ENCODE data around the gene ATG10. TPM values are rescaled to one million over a fixed set of nuclear protein-coding genes. Genes with fewer than 3 reads are reported as not detected.

ATG10 gene
- total RNA-seq, 1 donor from 2014 or later, result 6.2 TPM

GRCh38 chr5:82277613-82277986 lies 305.8 kb downstream of the ATG10 start:
- TF ChIP-seq CTCF (IDR thresholded peaks at IDR 0.05; ENCODE audit: unreplicated experiment), result no peak
- peaks cover 26% of the 10 kb centered on the region for H3K36me3 Mint-ChIP-seq (ENCODE audit: low read depth, unreplicated experiment)
- no peaks in the 10 kb centered on the region for H3K9me3 Mint-ChIP-seq (ENCODE audit: unreplicated experiment)
- H3K4me1 Mint-ChIP-seq (ENCODE audit: unreplicated experiment), result peaks cover 7% of the 10 kb centered on the region
- peak overlapping the region; percentile 97 for H3K27ac Mint-ChIP-seq (ENCODE audit: unreplicated experiment)
- peak overlapping the region; percentile 94 for H3K4me3 Mint-ChIP-seq (ENCODE audit: unreplicated experiment)
- peaks cover 9% of the 10 kb centered on the region for H3K27me3 Mint-ChIP-seq (ENCODE audit: unreplicated experiment)
- no peak for DNase-seq (ENCODE audit: low spot score)

GRCh38 chr5:82277987-82278710 lies 306.3 kb downstream of the ATG10 start, which contains the start of gene RPS23:
Gene RPS23 (minus strand): TSS chr5:82278354. CDS start chr5:82278323, 31 bp downstream.
- peak within 1 kb of the TSS; percentile 97 for H3K27ac Mint-ChIP-seq (ENCODE audit: unreplicated experiment)
- no peaks in the 10 kb centered on the region for H3K9me3 Mint-ChIP-seq (ENCODE audit: unreplicated experiment)
- peak within 1 kb of the TSS; percentile 94 for H3K4me3 Mint-ChIP-seq (ENCODE audit: unreplicated experiment)
- H3K4me1 Mint-ChIP-seq (ENCODE audit: unreplicated experiment), result peaks cover 7% of the 10 kb centered on the region
- DNase-seq (ENCODE audit: low spot score), result peak; percentile 85
- no peak for TF ChIP-seq CTCF (IDR thresholded peaks at IDR 0.05; ENCODE audit: unreplicated experiment)
- H3K27me3 Mint-ChIP-seq (ENCODE audit: unreplicated experiment), result peaks cover 9% of the 10 kb centered on the region
- H3K36me3 Mint-ChIP-seq (ENCODE audit: low read depth, unreplicated experiment), result peaks cover 26% of the 10 kb centered on the region

- peaks cover 9% of the 10 kb centered on the region for H3K27me3 Mint-ChIP-seq (ENCODE audit: unreplicated experiment)
- DNase-seq (ENCODE audit: low spot score), result no peak
Observed at GRCh38 chr5:82278711-82279370, 307.0 kb downstream of the ATG10 start.

GRCh38 chr5:82283893-82284292 lies 312.1 kb downstream of the ATG10 start:
- Mint-ChIP-seq H3K36me3 (ENCODE audit: low read depth, unreplicated experiment) (no peaks in the 10 kb centered on the region), H3K4me1 (ENCODE audit: unreplicated experiment) (no peaks in the 10 kb centered on the region), H3K27ac (ENCODE audit: unreplicated experiment) (no peak overlapping the region), H3K4me3 (ENCODE audit: unreplicated experiment) (no peak overlapping the region), H3K27me3 (ENCODE audit: unreplicated experiment) (no peaks in the 10 kb centered on the region), H3K9me3 (ENCODE audit: unreplicated experiment) (no peaks in the 10 kb centered on the region)
- TF ChIP-seq CTCF (IDR thresholded peaks at IDR 0.05; ENCODE audit: unreplicated experiment), result no peak
- no peak for DNase-seq (ENCODE audit: low spot score)

More at GRCh38 chr5:82278711-82279370, 307.0 kb downstream of the ATG10 start:
- peaks cover 7% of the 10 kb centered on the region for H3K4me1 Mint-ChIP-seq (ENCODE audit: unreplicated experiment)
- no peak for TF ChIP-seq CTCF (IDR thresholded peaks at IDR 0.05; ENCODE audit: unreplicated experiment)
- peak overlapping the region; percentile 97 for H3K27ac Mint-ChIP-seq (ENCODE audit: unreplicated experiment)
- H3K4me3 Mint-ChIP-seq (ENCODE audit: unreplicated experiment), result peak overlapping the region; percentile 94
- H3K9me3 Mint-ChIP-seq (ENCODE audit: unreplicated experiment), result no peaks in the 10 kb centered on the region
- H3K36me3 Mint-ChIP-seq (ENCODE audit: low read depth, unreplicated experiment), result peaks cover 23% of the 10 kb centered on the region

GRCh38 chr5:82285206-82285605 lies 313.4 kb downstream of the ATG10 start:
- no peak for TF ChIP-seq CTCF (IDR thresholded peaks at IDR 0.05; ENCODE audit: unreplicated experiment)
- H3K9me3 Mint-ChIP-seq (ENCODE audit: unreplicated experiment), result no peaks in the 10 kb centered on the region
- H3K4me3 Mint-ChIP-seq (ENCODE audit: unreplicated experiment), result no peak overlapping the region
- DNase-seq (ENCODE audit: low spot score), result no peak
- H3K36me3 Mint-ChIP-seq (ENCODE audit: low read depth, unreplicated experiment), result no peaks in the 10 kb centered on the region
- H3K4me1 Mint-ChIP-seq (ENCODE audit: unreplicated experiment), result no peaks in the 10 kb centered on the region
- H3K27ac Mint-ChIP-seq (ENCODE audit: unreplicated experiment), result no peak overlapping the region
- H3K27me3 Mint-ChIP-seq (ENCODE audit: unreplicated experiment), result no peaks in the 10 kb centered on the region

All from endothelial cell (in vitro differentiated cells).